Measurements from ENCODE around the gene HOMER2.
"Not testable (repeated sequence)": the region's sequence is repeated elsewhere in the genome, so short reads cannot be mapped to it uniquely, and the experiment has no call there.

The HOMER2 gene

DNA sequence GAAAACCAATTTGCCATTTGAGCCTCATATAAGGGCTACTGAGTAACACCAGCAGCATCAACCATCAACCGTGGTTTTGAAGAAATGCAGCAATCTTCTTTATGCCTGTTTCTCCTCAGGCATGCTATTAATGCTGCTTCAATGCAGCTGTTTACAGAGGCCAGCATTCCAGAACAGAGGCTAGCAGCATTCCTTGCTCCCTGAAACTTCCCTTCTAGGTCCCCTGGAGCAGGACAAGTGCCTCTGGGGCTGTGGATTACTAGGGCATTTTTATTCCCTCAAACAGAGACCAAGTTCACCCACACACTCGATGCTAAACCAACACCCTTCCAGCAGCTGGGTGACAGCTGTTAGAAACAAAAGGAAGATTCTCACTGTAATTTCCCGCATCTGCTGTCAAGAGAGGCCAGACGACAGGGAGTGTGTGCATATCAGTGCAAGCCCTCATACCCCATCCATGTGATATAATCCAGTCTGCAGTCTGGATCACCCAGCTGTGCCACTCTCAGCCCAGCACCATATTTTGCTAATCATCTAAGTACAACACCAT is 57.5 kb downstream of the HOMER2 start:
- no peak for DNase-seq (ENCODE audit: low read depth)

DNA sequence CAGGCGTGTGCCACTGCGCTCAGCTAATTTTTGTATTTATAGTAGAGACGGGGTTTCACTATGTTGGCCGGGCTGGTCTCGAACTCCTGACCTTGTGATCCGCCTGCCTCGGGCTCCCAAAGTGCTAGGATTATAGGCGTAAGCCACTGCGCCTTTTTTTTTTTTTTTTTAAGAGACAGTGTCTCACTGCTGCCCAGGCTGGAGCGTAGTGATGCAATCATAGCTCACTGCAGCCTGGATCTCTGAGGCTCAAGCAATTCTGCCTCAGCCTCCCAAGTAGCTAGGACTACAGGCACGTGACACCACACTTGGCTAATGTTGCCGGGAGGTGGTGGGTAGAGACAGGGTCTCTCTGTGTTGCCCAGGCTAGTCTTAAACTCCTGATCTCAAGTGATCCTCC is 59.0 kb downstream of the HOMER2 start:
- DNase-seq (ENCODE audit: low read depth), result not testable (repeated sequence)

DNA sequence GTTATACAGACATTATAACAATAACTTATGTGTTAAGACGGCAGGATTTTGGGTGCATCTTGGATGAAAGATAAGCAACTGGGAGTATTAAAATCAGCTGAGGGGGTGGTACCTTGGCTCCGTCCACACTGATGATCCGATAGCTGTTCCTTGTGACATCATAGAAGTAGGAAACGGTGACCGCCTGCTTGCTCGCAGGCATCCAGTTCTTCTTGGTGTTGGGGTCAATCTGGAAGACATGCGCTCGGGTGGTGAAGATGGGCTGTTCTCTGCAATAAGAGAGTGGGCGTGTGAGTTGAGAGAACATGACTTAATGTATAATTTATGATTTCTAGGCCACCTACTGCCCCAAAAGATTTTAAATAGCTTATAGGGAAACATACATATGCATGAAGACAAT is 59.9 kb downstream of the HOMER2 start:
- DNase-seq (ENCODE audit: low read depth), result no peak

DNA sequence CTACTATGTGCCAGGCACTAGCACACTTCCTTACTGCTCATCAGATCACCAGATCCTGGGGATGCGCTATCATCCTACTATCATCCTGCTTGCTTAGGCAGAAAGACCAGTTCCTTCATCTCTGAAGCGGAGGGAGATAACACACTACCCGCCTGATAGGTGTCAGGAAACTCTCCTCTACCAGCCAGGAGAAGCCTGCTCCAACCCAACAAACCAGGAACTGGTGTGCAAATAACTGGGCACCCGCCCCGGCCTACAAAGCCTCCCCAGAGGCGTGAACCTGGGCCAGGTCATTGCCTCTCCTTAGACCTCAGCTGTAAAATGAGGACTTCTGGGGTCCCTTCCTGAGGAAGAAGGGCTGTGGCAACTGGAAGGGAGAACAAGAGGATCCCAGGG is 61.5 kb downstream of the HOMER2 start:
- DNase-seq (ENCODE audit: low read depth), result no peak

- DNase-seq (ENCODE audit: low read depth), result no peak
Observed at GRCh38 chr15:82890338-82890994, 62.1 kb downstream of the HOMER2 start.

- no peak for DNase-seq (ENCODE audit: low read depth)
Observed at GRCh38 chr15:82882273-82882928, 70.1 kb downstream of the HOMER2 start.

GRCh38 chr15:82881747-82882146 is 70.8 kb downstream of the HOMER2 start:
- DNase-seq (ENCODE audit: low read depth), result no peak

DNA sequence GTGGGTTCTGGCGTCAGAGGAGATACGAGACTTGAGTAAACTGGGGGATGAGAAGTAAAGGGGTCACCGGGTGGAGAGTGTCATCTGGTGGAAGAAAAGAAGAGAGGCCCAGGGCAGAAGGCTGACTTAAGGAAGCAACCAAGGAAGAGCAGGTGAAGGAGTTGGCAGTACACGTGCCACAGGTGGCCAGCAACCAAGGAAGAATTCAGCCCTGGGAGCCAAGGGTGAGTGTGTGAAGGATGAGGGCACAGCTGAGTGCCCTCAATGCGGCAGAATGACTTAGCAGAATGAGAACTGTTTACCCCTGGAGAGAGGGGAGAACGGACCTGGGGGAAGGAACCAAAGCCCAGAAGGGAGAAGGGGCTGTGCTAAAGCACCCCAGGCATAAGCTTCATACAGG is 71.8 kb downstream of the HOMER2 start:
- DNase-seq (ENCODE audit: low read depth), result no peak

GRCh38 chr15:82878325-82878724 is 74.2 kb downstream of the HOMER2 start:
- no peak for DNase-seq (ENCODE audit: low read depth)

DNA sequence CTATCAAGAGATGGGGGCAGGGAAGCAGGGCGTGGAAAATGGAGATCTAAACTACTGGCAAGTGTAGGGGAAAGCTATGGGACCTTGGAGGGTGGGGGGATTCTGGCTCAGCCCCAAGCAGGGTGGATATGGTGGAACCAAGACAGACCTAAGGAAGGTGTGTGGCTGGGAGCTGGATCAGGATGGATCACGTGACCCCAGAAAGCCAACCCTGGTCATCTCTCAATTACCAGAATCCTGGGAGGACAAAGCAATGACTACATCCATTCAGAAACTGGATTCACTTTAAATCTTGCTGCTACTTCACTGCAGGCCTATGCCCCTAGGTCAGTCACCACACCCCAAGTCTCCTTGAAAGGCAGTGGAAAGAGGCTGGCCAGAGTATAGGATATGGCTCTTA is 74.7 kb downstream of the HOMER2 start:
- DNase-seq (ENCODE audit: low read depth), result no peak

GRCh38 chr15:82875411-82876003 is 77.0 kb downstream of the HOMER2 start:
- peak; percentile 74 for DNase-seq (ENCODE audit: low read depth)

- no peak for DNase-seq (ENCODE audit: low read depth)
Observed at GRCh38 chr15:82874961-82875360, 77.6 kb downstream of the HOMER2 start.

DNA sequence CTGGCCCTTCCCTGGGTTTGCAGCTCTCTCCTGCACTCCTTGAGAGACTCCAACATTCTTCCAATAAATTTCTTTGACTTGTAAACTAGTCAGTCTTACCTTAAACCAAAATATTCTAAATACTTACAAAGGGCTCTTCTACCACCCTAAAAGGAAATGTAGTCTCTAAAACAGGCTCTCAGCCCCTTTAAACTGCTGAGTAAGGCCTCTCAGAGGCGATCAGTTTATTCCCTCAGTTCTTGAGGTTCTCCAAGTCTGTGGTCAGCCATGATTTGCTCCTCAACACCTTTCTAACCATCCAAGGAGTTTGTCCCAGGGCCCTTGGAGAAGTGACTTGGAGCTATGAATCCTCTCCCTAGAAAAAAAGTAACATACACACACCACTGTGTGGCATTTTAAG is 78.3 kb downstream of the HOMER2 start:
- DNase-seq (ENCODE audit: low read depth), result no peak

- DNase-seq (ENCODE audit: low read depth), result no peak
Observed at GRCh38 chr15:82873000-82873680, 79.4 kb downstream of the HOMER2 start.

GRCh38 chr15:82871832-82872484 is 80.6 kb downstream of the HOMER2 start:
- no peak for DNase-seq (ENCODE audit: low read depth)

- DNase-seq (ENCODE audit: low read depth), result no peak
Observed at GRCh38 chr15:82871358-82871757, 81.2 kb downstream of the HOMER2 start.

DNA sequence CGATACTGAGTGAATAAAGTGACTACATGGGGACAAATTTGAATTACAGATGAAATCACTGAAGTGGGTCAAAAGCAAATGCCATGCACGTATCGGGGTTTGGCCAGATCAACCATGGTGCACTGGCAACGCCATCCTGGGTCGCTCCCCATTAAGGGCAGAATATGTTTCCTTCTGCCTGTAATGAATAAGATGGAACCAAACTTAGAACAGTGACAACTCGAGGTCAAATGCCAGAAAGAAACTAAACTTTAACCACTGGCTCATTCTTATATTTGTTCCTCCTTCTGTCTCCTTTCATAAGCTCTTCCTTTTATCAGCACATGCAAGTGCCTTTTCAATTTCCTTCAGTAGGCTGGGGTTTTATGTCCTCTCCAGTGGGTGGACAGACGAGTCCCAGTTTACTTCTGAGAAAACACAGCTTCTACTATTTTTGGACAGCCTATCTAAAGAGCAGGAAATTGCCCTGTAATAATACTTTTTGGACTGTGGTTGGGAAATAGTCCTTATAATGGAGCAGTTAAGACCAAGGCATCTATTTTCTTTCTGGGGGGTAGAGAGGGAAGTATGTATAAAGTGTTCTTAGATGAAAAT is 81.7 kb downstream of the HOMER2 start:
- DNase-seq (ENCODE audit: low read depth), result no peak

GRCh38 chr15:82865981-82866380 is 86.5 kb downstream of the HOMER2 start:
- DNase-seq (ENCODE audit: low read depth), result not testable (repeated sequence)

- DNase-seq (ENCODE audit: low read depth), result not testable (repeated sequence)
Observed at GRCh38 chr15:82865581-82865980, 86.9 kb downstream of the HOMER2 start.

DNA sequence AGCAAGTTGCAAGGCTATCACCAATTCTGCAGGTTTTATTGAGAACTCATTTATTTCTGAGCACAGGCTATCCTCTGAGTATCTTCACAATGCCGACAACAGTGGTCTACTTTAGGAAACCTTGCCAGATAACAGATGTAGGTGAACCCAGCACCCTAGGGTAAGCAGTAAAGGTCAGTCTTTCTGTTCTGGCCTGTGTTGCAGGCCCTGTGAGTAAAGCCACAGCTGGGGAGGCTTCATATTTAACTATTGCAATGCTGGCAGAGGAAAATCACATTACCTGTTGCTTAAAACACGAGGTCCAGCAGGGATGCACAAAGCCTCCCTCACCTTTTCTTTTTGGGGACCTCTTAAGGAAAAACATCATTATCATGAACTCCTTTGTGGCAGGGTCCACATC is 87.6 kb downstream of the HOMER2 start:
- no peak for DNase-seq (ENCODE audit: low read depth)

DNA sequence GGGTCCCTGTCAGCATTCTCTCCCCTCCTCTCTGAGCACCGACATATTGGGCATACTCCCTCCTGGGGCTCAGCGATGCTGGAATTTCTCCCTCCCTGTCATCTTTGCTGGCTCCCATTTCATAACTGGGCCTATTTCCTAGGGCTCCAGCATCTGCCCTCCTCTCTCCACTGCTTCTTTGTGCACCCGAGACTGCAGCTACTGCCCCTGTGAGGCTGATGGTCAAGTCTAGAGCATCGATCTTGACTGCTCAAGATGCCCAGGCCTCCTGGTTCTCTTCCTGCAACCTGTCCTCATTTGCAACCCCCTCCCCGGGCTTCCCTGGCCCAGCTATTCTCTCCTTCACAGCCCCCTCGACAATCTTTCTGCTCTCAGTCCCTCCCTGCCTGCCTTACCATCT is 89.6 kb downstream of the HOMER2 start:
- DNase-seq (ENCODE audit: low read depth), result no peak

GRCh38 chr15:82858932-82859331 is 93.6 kb downstream of the HOMER2 start:
- no peak for DNase-seq (ENCODE audit: low read depth)

Measured in ELR (cell line).